PFSK-1 (cell line): ENCODE results near the gene FOXJ3.

Experiments used
- FOXP2 ChIP-seq: optimal IDR thresholded peaks from 2 replicates; pipeline ENCODE3; 2011; ENCODE audit warnings: borderline replicate concordance, control low read depth, inconsistent platforms; ENCODE audit not compliant: insufficient read depth; ENCODE audit errors: extremely low read length, extremely low read depth
- POLR2AphosphoS5 ChIP-seq: IDR thresholded peaks from 2 replicates; pipeline ENCODE4 v1.6.1; 2012; ENCODE audit warnings: low read depth, mild to moderate bottlenecking, control low read depth, low read length, moderate library complexity
- SIN3A ChIP-seq: IDR thresholded peaks from 2 replicates; pipeline ENCODE4 v1.6.1; 2012; ENCODE audit warnings: mild to moderate bottlenecking, low read length, moderate library complexity, borderline replicate concordance; ENCODE audit not compliant: insufficient read depth
- TAF1 ChIP-seq: IDR thresholded peaks from 2 replicates; pipeline ENCODE4 v1.6.1; 2012; ENCODE audit warnings: low read length, control low read depth, borderline replicate concordance; ENCODE audit not compliant: insufficient read depth
- TF ChIP-seq, protein P1 (sequence below), 2 experiments: IDR thresholded peaks; 2 replicates each; pipeline versions ENCODE4 v1.6.1 to v1.8.0; 2011 to 2012; ENCODE audit warnings: low read depth in 2 of 2, low read length in 2 of 2, control low read depth in 1 of 2, inconsistent platforms in 1 of 2, mild to moderate bottlenecking in 1 of 2, moderate library complexity in 1 of 2; ENCODE audit not compliant: insufficient read depth in 1 of 2

The FOXJ3 gene

DNA sequence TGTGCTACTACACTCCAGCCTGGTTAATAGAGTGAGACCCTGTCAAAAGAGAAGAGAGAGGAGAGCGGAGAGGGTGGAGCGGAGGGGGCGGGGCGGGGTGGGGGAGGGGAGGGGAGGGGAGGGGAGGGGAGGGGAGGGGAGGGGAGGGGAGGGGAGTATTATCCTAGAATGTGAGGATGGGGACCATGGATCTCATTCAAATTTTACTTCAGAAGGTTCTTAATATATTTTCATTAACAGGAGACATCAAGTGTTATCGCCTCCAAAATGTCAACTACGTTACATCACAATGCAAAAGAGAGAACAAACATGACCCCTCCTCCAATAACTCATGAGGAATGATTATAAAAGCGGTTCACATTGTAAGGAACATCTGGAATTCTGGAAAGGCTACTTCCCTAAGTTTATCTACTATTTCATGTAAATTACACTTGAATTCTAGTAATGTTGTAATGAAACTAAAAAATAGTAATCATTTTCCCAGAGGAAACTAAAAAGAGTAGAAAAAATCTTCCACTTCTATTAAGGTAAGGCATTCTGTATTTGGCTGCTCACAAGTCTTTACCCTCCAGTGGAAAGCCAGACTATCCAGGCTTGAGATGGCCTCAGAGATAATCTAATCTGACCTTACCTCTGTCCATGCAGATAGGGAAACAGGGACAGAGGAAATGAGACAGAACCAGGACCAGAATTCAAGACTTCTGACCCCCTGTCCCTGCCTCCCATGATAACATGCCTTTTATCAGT lies 151.7 kb downstream of the FOXJ3 start:
- TF ChIP-seq TAF1 (no peak), FOXP2 (no peak), POLR2AphosphoS5 (no peak), SIN3A (no peak)
- TF ChIP-seq, protein P1, sequence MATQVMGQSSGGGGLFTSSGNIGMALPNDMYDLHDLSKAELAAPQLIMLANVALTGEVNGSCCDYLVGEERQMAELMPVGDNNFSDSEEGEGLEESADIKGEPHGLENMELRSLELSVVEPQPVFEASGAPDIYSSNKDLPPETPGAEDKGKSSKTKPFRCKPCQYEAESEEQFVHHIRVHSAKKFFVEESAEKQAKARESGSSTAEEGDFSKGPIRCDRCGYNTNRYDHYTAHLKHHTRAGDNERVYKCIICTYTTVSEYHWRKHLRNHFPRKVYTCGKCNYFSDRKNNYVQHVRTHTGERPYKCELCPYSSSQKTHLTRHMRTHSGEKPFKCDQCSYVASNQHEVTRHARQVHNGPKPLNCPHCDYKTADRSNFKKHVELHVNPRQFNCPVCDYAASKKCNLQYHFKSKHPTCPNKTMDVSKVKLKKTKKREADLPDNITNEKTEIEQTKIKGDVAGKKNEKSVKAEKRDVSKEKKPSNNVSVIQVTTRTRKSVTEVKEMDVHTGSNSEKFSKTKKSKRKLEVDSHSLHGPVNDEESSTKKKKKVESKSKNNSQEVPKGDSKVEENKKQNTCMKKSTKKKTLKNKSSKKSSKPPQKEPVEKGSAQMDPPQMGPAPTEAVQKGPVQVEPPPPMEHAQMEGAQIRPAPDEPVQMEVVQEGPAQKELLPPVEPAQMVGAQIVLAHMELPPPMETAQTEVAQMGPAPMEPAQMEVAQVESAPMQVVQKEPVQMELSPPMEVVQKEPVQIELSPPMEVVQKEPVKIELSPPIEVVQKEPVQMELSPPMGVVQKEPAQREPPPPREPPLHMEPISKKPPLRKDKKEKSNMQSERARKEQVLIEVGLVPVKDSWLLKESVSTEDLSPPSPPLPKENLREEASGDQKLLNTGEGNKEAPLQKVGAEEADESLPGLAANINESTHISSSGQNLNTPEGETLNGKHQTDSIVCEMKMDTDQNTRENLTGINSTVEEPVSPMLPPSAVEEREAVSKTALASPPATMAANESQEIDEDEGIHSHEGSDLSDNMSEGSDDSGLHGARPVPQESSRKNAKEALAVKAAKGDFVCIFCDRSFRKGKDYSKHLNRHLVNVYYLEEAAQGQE (IDR thresholded peaks at IDR 0.05; ENCODE audit: insufficient read depth in 1 of 2, low read depth in 2 of 2, low read length in 2 of 2): no peak

DNA sequence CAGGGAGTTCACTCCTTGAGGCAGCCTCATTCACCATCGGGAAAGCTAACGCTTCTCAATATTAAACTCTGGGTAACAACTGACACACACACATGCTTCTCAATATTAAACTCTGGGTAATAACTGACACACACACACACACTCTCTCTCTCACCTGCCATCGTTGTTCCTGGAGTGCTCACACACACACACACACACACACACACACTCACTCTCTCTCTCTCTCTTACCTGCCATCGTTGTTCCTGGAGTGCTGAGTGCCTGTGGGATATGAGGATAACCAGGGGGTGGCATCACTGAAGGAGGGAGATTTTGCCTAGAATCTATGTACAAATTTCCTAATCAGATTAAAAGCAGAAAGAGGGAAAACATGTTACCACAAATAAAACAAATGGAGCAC lies 153.3 kb downstream of the FOXJ3 start:
- TF ChIP-seq, protein P1 (IDR thresholded peaks at IDR 0.05; ENCODE audit: insufficient read depth in 1 of 2, low read depth in 2 of 2, low read length in 2 of 2): no peak
- TF ChIP-seq POLR2AphosphoS5: no peak
- no peak for TF ChIP-seq FOXP2
- no peak for TF ChIP-seq TAF1
- TF ChIP-seq SIN3A: no peak

DNA sequence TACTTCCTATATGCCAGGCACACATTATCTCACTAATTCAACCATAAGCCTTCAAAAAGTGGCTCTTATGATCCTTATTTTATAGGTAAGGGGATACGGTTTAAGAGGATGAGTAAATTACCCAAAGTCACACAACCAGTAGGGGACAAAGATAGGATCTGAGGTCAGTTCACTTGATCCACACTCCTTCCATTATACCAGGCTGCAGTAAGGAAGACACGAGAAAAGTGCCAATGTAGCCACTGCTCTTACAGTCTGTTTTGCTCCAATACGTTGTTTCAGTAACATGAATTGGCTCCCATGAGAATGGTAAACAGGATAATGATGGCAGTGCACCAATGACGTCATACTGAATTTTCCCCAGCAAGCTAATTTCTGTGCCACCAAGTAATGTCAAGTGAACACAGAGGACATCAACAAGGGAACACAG lies 155.1 kb downstream of the FOXJ3 start:
- TF ChIP-seq SIN3A (no peak), TAF1 (no peak), POLR2AphosphoS5 (no peak), FOXP2 (no peak)
- TF ChIP-seq, protein P1 (IDR thresholded peaks at IDR 0.05; ENCODE audit: insufficient read depth in 1 of 2, low read depth in 2 of 2, low read length in 2 of 2): no peak

DNA sequence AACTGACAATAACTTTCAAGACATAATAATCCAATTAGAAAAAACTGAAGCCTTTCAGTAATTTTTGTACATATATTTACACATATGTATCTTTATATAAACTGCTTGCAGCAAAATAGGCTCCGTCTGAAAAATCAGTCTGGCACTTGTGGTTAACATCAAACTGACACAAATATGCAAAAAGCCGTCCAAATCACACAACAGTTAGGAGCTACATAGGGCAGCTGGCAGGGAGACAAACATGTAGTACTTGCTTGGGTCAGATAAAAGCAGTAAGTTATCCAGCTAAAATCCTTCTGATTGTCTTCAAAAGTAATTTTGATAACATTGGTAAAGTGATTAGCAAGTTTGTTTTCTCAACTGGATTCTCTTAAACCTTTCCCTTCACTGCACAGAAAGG lies 155.8 kb downstream of the FOXJ3 start:
- TF ChIP-seq TAF1 (no peak), SIN3A (no peak), POLR2AphosphoS5 (no peak), FOXP2 (no peak)
- TF ChIP-seq, protein P1 (IDR thresholded peaks at IDR 0.05; ENCODE audit: insufficient read depth in 1 of 2, low read depth in 2 of 2, low read length in 2 of 2): no peak
